NK-92 (cell line): Measurements from ENCODE around the gene ATP12A.

Source experiments
- DNase-seq: peaks from one replicate; lab custom pipeline; 2025; ENCODE audit not compliant: unreplicated experiment; lab: John Stamatoyannopoulos, UW

The ATP12A gene

DNA sequence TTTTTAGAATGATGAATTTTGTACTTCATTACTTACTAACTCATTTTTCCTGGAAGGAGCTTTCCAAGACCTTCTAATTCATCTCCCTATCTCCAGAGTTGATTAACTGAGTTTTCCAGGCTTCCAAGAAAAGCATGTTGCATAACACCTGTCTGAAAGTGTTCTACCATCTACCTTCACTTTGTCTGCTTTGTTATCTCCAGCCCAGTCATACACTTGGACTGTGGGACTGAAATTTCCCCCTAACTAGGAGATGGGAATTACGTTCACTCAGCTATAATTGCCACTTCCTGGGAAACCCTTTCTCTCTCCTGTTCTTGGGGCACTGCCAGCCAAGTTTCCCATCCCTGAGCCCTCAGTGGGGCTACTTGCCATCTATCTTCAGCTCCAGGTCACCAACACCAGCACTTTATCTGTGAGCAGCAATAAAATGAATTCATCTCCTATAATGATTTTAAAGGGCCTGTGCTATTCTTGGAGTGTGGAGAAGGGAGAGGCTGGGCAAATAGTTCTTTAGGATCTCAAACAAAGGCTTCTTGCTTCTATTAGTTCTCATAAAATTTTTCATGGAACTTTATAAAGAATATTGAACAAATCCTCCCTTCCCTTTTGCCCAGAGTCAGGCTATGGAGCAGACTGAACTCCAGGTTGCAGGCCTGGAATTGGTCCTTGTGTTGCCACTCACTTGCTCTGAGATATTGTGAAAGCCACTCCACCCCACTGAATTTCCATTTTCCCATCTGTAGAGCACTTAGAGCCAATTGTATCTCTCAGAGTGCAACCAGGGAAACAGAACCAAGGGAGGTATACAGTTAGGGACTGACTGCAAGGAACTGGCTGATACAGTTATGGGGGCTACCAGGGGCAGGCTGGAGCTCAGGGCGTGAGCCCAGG, 17.8 kb upstream of the ATP12A start:
- no peak for DNase-seq

- DNase-seq, result no peak
Observed at GRCh38 chr13:24663089-24663395, 17.2 kb upstream of the ATP12A start.

DNA sequence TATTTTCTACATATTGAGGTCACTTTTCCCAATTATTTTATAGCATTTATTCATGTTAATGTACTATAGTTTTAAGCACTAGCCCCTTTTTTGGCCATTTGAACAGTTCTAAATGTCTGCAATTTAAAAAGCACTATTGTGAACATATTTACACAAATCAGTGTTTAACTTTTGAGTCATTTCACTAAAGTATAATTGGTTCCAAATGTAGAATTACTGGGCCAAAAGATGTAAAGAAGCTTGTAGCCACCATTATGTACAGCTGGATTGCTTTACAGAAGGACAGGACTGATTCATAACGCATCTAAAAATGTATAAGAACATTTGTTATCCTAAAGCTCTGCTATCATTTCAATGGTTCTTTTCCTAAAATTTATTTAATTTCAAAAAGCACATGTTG, 16.6 kb upstream of the ATP12A start:
- DNase-seq, result no peak

DNA sequence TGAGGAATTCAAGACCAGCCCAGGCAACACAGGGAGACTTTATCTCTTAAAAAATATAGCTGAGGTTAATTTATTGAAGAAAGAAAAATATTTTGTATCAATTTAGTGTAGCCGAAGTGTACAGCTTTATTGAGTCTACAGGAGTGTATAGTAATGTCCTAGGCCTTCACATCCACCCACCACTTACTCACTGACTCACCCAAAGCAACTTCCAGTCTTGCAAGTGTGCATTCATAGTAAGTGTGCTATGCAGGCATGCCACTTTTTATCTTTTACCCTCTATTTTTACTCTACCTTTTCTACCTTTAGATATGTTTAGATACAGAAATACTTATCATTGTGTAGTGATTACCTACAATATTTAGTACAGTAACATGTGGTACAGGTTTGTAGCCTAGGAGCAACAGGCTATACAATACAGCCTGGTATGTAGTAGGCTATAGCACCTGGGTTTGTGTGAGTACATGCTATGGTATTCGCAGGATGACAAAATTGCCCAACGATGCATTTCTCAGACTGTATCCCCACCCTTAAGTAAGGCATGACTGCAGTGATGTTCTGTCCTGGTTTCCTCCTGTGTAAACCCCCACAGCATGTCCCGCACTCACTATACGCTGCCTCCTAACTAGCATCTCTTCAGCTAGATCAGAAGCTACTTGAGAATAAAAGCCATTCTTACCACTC, 15.3 kb upstream of the ATP12A start:
- no peak for DNase-seq

DNA sequence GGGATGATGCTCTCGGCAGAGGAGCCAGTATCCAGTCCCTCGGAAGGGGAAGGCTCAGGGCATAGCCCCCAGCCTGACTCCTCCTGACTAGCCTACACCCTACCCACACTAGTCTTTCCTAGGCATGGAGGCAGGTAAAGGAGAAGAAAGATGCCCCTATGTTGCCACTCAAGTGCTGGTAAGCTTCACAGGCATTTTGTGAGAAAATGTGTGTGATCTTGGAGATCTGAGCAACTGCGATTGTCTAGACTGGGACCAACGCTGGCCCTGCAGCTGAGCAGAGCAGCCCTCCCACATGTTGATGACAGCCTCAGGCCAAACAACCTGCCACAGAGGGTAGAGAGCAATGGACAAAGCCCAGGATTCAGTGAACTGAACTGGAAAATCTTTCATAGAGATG, 11.7 kb upstream of the ATP12A start:
- DNase-seq, result no peak

GRCh38 chr13:24668955-24669582, 11.1 kb upstream of the ATP12A start:
- DNase-seq, result no peak

DNA sequence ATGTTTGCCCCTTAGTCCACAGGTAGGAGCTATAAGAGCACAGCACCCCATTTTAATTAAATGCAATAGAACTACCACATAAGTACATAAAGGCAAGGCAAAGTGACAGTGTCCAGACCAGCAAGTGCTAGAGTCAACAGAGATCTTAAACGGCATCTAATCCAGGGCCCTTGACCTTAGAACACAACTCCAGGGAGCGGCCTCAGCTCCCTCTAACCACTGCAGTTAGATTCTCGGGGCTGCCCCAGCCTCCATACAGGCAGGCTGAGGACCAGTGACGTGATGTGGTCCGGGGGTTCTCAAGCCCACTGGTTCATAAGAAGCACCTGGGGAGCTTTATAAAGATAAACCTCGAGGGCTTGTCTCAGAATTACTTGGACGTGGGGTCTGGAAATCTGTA, 10.0 kb upstream of the ATP12A start:
- no peak for DNase-seq

GRCh38 chr13:24670961-24671381, 9.2 kb upstream of the ATP12A start:
- DNase-seq, result no peak

- no peak for DNase-seq
Observed at GRCh38 chr13:24671386-24672113, 8.7 kb upstream of the ATP12A start.

DNA sequence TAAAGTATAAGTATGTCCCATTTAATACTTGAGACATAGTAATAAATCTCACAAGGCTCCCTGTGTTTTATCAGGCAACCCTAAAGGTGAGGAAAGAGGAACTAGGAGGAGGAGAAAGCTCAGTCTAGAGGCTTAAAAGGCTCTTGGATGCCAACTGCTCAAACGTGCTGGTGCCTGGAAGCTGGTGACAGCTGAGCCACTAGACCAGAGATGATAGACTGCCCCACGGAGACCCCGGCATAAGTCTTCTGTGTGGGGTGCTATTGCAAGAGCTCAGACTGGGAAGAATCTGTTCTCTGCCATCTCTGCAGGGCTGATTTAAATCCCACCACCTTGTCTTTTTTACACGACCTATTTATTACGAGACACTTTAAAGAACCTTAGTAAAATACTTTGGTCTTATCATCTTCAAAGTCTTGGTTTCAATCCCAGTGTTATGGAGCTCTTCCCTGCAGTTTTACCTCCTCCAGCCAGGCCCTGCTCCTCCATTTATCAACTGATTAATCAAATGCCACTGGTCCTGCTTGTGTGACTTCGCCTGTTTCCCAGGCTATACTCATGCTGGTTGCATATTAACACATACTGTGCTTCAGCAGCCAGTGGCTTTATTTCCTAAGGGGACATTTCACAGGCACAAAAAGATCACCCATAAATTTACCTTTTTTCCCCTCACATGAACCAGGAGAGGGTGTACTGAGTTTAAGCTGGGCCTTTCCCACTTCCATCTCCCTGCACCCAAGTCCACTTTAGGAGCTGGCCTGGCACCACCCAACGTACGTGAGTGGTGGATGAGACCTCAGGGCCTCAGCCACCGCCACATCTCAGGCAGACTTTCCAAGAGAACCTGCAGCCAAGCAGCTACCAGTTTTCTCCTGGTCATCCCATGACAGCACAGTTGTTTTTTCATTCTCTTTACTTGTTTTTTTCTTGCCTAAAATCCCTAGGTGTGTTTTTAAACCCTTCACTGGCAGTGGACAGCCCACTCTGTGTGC, 7.8 kb upstream of the ATP12A start:
- DNase-seq, result no peak

DNA sequence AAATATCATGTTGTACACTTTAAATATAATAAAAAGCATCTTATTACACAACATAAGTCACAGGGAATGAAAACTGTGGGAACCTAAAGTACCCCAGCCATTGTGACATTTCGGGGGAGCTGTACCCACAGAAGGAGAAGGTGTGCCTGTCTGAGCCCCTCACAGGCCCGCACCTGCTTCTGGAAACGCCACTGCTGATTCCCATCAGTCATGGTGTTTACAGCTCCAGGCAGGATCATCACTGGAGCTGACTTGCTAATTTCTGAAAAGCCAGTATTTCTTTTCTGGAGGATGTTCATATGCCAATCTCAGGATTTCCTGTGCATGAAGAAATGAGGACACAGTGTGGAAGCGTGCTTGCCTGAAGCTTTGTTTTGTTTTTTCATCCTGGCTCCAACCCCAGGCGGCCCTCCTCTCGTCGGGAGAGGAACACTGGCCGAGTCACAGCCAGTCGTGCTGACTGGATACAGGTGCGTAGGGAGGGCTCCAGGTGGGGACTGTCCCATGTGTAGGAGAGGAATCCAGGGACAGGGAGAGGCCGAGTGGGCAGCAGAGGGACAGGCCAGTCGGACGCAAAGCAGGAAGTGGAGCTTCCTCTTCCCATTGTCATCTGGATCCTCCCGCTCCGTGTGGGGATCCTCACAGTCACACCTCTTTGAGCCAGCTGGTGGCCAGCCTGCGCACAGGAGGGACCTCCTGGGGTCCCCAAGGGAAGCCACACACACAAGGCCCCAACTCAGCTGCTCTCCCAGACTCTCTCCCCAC, 4.2 kb upstream of the ATP12A start:
- DNase-seq, result no peak

GRCh38 chr13:24678151-24678550, 2.1 kb upstream of the ATP12A start:
- no peak for DNase-seq

- no peak for DNase-seq
Observed at GRCh38 chr13:24679686-24680085, 522 bp upstream of the ATP12A start.

- no peak for DNase-seq
Observed at GRCh38 chr13:24680921-24681604, 855 bp downstream of the ATP12A start.

- DNase-seq, result no peak
Observed at GRCh38 chr13:24681930-24682329, 1.7 kb downstream of the ATP12A start.

- DNase-seq, result no peak
Observed at GRCh38 chr13:24682353-24682752, 2.1 kb downstream of the ATP12A start.

- no peak for DNase-seq
Observed at GRCh38 chr13:24683351-24683750, 3.1 kb downstream of the ATP12A start.

DNA sequence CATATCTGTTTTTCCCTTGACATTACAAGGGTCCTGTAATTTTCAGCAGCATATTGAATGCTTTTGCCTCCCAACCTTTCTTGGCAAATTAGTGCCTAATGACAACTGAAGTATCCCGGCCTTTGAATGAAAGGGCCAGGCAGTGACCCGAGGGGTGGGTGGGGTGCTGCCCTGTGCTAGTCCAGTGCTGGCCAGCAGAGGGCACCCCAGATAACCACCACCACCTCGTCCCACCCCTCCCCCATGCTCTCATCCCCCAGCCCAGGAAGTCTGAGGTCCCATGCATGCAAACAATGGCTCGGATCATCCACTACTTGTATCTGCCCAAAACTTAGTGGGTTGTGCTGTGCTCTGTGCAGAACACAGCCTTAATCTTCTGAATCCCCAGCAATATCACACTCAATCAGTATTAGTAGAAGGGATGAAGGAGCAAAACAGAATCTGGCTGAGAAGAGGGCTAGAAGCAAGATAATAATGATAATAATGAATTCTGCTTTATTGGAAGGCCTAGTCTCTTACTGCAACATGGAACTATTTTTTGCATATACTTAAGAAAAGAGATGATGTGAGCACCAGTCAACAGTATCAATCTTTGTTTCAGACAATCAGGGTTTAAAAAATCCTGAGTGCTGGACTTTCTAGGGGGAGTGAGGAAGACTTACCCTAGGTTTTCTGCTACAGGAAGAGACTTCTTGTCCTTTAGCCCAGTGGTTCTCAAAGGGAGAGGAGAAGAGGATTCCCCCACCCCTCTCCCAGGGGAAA, 3.8 kb downstream of the ATP12A start:
- DNase-seq, result no peak
